GM19035 (cell line): ENCODE results near the gene NRXN3.

ENCODE experiments used
- ATAC-seq: cut with Tn5 transposase; IDR thresholded peaks from one replicate; pipeline ENCODE4 v1.9.1; 2021; ENCODE audit not compliant: unreplicated experiment

NRXN3 gene

DNA sequence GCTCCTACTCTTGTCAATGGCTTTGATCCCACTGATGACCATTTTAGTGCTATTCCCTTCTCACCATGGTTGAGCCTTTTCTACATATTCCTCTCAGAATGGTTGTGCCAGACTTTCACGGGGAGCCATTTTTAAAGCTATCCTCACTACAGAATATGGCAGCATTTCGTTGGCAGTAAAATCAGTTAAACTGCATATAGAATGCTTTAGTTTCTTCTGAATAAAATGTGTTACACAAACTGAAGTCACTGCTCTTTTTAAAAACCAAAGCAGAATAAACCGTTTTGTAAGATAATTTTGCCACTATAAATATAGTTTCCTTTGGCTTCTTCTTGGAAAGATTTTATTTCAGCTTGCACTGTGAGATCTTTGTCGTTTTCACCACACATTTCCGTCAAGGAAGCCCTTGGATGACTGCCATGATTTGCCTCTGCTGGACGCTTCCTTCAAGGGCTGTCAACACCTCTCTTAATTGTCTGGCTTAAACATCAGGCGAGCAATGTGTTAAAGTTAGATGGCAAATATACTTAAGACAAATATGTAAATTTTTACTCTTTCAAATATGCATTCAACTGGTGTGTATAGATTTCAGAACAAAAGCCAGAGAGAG, 1416.9 kb downstream of the NRXN3 start:
- ATAC-seq = no peak

DNA sequence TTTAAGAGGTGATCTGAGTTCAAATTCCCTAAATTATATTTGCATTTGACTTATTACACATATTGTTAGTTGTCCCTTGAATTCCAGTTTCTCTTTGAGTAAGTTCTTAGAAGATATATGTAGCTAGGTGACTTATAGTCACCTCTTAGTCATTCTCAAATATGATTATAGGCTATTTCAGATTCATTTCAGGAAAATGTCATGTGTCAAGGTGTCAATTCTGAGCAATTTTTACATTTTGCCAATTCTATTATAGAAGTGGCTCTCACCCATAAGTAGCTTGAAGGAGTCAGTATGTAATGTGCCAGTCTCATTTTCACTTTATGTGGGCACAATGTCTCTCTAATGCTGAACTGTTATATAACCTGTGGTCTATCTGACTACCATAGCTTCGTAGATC, 1417.7 kb downstream of the NRXN3 start:
- no peak for ATAC-seq

DNA sequence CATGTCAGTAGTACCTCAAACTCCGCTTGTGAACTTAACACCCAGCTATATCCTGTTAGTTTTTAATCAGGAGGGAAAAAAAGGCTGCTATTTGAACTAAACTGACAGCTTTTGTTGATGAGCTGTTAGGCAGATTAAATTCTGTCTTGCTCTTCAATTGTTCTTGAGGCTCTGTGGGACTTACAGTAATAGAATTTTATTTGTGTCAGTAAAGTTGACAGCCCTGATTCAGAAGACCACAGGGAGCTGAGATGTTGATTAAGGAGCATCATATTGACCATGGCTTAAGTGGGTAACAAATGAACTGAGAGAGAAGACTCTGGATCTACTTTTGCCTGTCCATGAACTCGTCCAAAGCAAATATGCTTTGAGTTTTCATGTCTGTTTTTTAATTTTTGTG, 1418.2 kb downstream of the NRXN3 start:
- ATAC-seq = no peak

DNA sequence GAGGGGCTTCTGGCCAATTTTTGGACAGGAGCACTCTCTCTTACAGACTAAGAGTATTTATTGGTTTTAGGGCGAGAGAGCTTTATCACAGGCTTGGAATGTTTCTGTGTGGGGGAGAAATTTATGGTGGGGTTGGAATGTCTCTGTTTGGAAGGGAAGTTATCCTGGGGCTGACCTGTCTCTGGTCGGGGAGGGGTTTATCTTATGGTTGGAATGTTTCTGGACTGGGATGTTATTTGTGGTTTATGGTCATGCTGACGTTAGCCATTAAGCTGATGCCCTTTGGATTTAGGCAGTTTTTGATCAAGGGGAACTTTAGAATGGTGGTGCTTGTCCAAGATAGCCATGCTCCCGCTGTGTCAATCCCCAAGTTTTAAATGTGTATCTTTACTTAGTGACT, 1426.4 kb downstream of the NRXN3 start:
- no peak for ATAC-seq

DNA sequence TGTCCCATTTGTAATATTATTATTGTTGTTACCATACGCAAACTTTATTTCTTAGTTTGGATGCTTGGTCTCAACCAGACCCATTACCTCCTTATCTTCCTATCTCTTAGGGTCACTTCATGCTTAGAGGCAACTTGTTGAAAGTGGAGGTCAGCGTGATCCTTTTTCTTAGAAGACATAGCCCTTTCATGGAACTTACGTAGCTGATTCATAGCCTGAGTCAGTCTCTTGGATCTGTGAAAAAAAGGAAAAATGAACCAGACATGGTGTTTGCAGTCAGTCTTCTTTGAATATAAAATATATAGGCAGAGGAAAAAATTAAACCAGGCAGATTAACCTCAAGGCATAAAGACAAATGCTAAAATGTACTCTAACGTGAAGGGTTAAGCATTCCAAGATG, 1427.4 kb downstream of the NRXN3 start:
- ATAC-seq = no peak

DNA sequence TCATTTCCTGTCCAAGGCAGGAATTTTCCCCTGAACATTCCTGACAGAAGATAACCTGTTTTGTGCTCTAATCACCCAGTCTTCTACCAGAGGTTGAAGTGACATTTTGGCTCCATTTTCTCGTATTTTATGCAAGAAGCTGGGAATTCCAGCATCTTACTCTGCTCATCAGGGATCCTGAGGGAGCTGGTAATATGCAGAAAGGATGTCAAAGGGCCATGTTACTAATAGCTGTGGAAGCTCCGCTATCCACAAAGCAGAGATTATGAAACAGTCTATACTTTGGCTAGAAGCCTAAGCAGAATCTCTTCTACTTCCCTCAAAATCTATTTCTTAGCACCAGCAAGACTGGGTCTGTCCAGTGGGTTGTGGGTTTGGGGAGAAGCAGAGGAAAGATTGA, 1428.2 kb downstream of the NRXN3 start:
- ATAC-seq = no peak

DNA sequence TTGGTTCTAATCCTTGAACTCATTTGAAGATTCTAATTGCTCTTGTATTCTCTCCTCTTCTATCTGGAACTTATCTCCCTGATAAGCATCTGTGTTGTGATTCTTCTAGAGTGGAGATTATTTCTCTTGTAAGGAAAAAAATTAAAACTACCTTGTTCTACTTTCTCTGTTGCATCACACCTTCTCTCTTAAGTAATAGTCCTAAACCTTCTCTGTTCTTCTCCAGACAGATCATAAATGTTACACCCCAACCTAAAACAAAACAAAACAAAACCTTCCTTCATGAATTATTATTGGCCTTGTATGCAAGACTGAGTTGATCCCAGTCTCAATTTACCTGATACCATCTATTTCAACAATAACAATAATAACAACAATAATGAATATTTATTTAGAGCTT, 1429.1 kb downstream of the NRXN3 start:
- ATAC-seq = no peak

DNA sequence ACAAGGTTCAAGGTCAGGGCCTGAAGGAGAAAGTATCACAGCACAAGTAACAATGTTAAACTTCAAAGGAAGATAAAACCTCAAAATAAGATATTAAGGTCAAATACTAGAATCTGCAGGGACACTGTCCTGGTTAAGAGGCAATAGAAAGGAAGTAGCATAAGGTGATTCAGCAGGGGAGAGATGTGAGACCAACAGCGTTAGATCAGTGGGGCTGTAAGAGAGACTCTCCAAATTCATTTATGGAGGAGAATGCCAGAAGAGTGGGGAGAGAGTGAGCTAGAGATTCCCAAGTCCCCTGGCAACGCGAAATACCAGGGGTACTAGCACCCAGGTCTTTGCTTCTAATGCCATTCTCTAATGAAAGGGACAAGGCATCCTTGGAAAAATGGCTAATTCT, 1430.2 kb downstream of the NRXN3 start:
- ATAC-seq = no peak

DNA sequence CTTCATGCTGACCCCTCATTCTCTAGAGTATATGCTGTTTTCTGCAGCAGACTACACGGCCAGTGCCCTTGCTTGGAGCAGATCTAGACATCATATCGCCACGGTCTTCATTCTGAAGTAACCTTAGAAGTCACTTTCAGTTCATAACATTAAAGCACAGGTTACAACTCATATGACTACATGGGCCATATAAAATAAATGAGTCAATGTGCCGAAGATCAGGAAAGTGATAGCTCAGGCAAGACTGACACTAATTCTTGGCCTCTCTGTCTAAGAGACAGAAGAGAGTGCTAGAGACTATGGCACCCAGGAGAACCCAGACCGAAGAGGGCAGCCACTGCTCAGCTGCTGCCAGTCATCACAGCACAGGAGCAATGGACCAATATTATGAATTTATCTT, 1431.4 kb downstream of the NRXN3 start:
- ATAC-seq = no peak

DNA sequence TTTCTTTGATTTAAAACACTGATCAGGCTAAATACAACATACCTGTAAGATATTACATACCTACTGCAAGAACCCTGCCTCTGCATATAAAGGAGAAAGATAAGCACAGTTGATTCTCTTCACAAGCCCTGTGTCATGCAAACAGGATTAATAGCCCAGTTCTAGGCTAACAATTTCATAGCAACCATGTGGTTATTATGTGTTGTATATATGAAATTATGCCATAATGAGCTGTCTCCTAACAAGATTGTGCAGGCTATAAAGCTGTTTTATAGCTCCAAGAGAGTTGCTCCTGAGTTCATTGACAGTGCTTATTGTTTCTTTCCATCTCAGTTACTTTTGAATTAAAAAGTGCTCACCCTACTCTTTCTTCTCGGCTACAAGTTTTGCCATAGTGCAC, 1431.9 kb downstream of the NRXN3 start:
- no peak for ATAC-seq

DNA sequence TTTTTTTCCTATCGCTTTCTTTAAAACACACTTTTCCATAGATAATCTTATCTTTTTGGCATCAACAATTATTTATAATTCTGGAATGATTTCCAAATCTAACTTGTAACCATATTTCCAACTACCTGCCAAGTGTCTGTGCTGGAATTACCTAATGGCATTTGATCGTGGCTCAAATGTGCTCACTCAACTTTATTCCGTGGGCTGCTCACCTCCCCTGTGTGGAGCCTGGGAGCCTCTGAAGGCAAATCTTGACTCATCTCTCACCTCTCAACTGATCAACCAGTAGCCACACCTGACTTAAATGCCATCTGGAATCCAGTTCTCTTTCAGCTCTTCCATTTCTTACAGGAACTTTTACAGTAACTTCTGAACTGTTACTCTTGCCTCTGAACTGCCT, 1432.6 kb downstream of the NRXN3 start:
- no peak for ATAC-seq

DNA sequence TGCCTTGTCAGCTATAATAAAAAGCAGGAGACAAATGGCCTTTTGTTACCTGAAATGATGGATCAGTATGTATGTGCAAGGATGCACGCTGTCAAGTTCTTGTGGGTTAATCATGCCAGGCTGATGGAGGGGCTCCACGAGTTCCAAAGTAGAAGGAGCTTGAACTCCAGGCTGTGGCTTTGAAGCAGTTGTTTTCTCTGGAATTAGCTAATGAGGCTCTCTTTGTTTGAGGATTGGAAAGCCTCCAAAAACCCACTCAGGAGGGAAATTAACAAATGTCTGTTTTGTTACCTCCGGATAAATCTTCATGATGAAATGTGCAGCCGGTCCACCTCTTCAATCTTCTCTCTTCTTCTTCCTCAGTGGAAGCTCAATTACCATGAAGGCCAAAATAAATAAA, 1435.7 kb downstream of the NRXN3 start:
- ATAC-seq = no peak

DNA sequence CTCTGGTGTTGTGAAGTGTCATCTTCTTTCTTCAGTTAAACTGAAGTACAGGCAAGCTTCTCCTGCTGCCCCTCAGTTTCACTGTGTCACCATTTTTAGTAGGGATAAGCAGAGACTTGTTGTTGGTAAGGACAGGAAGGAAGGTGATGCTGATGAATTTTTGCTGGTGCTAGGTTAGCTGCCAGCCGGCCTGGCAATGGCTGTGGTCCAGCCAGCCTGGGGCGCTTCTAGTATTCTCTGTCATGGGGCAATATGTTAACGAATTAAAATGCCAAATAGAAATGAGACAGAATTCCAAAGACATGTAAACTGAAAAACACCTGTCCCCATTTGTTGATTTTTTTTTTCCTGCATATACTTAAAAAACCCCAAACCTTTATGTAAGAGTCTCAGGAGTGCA, 1438.3 kb downstream of the NRXN3 start:
- ATAC-seq = no peak

DNA sequence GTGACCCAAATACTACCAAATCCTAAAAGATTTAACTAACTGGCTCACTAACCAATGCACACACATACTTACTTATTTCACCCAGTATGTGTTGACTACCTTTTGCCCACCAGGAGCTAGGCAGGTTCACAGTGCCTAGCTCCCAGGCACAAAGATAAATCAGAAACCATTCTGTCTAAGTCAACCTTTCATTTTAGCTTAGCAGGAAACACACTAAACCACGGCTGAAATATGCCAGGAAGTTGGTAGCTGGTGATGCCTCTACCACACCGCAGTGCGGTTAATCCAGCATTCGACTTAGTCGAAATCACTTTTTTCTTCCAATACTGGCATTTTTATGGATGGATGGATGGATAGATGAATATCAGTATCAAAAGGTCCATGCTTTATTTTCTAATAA, 1443.5 kb downstream of the NRXN3 start:
- no peak for ATAC-seq

DNA sequence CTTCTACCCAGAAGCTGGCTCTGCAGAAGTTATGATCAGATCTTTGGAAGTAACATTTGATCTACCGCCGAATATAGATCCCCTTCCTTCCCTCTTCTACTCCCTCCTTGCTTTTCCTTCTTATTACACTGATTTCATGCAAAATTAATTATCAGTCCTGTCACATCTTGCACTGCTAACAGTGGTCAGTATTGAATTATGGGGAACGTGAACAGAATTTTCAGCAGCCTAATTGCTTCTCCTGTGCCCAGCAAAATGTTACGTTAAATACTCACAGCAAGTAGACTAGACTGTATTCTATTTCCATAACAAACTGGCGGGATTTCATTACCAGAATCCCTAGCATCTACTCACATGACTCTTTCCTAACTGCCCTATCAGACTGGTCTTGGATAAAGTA, 1444.3 kb downstream of the NRXN3 start:
- ATAC-seq = no peak

DNA sequence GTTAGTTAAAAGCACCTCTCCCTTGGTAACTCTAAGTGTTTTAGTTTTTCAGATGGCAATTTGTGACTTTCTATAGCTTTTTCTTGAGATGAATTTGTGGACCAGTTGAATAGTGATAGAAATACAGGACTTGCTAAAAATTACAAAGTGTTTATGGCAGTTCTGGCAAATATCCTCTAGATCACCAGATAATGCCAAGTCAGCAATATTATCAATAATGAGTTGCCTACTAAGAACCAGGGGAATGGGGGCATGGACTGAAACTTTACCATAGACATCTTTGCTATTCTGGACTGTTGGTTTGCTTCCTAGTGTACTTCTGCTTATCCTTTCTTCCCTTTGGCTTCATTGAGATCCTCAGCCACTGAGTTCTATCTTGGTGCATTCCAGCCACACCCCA, 1456.9 kb downstream of the NRXN3 start:
- ATAC-seq = no peak

DNA sequence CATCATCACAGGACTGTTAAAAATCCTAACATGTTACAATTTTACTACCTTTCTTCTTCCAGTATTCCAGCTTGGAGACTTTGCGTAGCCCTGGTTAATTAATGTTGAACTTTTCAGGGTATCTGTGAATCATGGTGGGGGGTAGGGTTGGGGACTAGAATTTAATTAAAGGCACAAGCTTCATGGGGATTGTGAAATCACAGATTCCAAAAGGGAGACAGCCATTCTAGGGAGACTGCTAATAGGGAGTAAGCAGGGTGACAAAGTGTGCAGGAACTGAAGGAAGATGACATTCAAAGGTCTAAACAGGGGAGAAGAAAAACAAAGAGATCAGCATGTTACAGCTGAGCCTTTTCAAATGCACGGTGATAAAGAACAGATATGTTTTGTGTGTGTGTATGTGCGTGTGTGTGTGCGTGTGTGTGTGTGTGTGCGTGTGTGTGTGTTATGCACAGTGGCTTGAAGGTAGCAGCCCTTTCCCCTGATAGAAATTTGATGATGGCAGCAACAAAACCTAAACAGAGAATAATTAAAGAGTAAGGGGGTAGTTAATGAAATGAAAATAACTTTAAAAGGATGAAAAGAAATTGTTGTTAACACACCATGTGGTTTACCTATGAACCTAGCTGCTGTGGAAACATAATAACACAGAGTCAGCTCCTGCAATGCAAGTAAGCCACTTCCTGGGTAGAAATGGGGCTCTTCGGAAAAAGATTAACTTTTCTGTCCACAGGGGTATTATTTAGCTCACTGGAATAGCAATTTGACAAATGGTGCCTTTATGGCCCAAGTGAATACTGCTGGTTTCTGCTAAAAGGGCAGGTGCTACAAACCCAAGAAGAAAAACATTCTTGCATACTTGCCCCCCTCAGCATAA, 1459.5 kb downstream of the NRXN3 start:
- ATAC-seq = no peak

DNA sequence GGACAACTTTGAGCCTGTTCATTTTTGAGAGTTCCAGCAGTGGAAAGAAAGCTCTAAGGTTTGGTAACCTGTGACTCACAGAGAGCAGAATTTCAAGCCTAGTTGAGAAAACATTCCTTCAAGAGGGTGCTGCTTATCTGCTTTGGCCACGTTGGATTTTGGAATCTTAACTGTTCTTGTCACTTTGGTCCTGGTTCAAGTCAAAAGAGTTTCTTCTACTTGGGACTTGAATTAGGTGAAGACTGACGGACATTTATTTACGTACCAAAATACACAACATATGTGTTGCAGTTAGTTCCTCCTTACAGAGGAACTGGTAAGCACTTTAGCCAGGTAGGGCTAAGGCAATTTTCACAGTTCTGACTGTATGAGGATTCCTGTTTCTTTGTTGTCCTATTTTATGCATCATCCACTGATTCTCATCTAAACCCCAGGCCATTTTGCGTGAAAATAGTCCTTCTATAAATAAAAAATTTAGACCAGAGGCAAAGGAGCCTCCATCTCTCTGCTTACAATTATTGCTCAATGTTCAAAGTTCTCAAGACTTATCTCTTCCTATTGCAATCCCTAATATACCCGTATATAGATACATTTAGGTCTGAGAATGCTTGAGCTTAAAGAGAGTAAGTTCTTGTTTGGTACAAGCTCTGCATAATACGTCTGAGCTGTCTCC, 1460.3 kb downstream of the NRXN3 start:
- no peak for ATAC-seq

DNA sequence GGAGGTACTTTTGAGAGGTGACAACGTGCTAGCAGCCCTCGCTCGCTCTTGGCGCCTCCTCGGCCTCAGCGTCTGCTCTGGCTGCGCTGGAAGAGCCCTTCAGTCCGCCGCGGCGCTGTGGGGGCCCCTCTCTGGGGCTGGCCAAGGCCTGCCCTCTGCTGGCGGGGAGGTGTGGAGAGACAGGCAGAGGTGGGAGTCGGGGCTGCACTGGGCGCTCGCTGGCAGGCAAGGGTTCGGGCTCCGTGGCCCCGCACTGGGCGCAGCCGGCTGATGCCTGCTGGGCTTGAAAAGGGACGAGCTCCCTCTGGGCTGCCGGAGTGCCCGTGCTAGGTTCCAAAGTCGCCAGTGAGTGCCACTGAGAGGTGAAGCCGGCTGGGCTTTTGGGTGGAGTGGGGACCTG, 1461.1 kb downstream of the NRXN3 start:
- ATAC-seq = no peak

DNA sequence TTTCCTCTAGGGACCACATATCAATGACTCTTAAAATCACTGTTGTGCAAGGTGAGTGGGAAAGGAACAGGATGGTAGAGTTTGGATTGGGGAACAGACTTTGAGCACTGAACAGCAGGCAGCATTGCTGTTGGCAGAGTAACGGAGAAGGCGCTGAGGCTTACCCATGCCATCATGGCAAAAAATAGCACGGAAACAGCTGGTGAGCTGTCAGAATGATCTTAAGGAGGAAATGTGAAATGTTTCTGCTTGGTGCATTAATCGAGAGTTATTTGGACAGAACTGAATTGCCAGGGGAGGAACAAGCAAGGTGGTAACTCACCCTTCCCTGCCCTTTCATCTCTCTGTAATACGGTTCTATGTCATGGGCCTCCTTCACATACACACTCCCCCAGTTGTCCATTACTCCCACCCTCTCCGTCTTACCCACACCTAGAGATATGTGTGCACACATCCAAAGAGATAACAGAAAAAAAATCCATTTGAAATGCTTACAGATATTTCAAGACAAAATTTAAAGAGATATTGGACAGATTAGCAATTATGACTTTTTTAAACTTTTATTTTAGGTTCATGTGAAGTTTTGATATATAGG, 1468.6 kb downstream of the NRXN3 start:
- no peak for ATAC-seq

DNA sequence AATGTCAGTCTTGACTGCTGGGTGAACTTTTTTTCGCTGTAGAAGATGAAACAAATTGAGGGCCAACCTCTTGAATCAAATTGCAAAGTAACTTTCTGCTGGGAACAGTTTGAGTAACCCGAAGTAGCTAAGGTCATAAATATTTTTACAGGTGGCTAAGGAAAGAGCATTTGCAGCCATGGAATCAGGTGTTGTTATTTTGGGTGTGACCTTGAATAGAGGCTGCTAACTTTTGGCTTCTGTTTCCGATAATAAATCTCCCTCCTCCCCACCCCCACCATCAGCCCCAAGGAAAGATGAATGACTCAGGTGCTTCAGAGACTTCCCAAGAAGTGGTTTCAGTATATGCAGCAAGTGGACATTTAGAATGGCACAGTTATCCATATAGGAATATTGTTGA, 1469.4 kb downstream of the NRXN3 start:
- ATAC-seq = no peak

DNA sequence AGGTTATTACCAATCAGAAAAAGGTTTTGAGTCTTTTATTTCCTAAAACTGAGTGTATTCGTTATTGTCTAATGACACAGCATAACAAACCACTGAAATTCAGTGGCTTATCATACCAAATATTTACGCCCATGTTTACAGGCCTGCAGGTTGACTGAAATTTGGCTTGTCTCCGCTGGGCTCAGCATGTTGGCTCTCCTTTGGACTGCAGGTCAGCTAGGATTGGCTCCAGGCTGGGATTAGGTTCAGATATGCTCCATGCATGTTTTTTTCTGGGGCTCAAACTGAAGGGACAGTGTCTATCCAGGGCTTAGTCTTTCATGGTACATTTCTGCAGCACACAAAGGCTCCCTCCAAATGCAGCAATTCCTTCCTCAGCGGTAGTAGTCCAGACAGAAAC, 1471.2 kb downstream of the NRXN3 start:
- no peak for ATAC-seq
